Measurements from ENCODE around the gene ERMARD.

Gene ERMARD

GRCh38 chr6:169751242-169752073 is at the start of gene ERMARD, which contains the start of gene DYNLT2:
TSS of gene ERMARD (plus strand) at chr6:169751622. CDS start at chr6:169751658, 36 bp downstream.
TSS of gene DYNLT2 (minus strand) at chr6:169751572. CDS start at chr6:169751458, 114 bp downstream.
- no peaks in the 10 kb centered on the region for H4K20me1 ChIP-seq (ENCODE audit: insufficient read depth, low read length, poor library complexity, severe bottlenecking)
- H3K4me3 ChIP-seq (ENCODE audit: low read length, poor library complexity, severe bottlenecking) = peak within 1 kb of the TSS; percentile 90
- peaks cover 37% of the 10 kb centered on the region for H3K79me2 ChIP-seq (ENCODE audit: insufficient read depth, low read length)
- peak within 1 kb of the TSS; percentile 99 for H3K9ac ChIP-seq (ENCODE audit: low read depth, low read length, poor library complexity, severe bottlenecking)
- H3K27me3 ChIP-seq (ENCODE audit: insufficient read depth, low read length, poor library complexity, severe bottlenecking) = no peaks in the 10 kb centered on the region
- peak within 1 kb of the TSS; percentile 83 for H2AFZ ChIP-seq (ENCODE audit: low read length)
- no peaks in the 10 kb centered on the region for H3K36me3 ChIP-seq (ENCODE audit: insufficient read depth, low read length)
- peak within 1 kb of the TSS; percentile 97 for H3K4me2 ChIP-seq (ENCODE audit: low read depth, low read length, poor library complexity, severe bottlenecking)
- H3K9me3 ChIP-seq (ENCODE audit: insufficient read depth, low read depth, low read length) = no peaks in the 10 kb centered on the region
- H3K9me2 ChIP-seq (replicated peaks; ENCODE audit: low read depth, low read length) = no peaks in the 10 kb centered on the region
- no peaks in the 10 kb centered on the region for H3F3A ChIP-seq (ENCODE audit: low read depth)
- peaks cover 27% of the 10 kb centered on the region for H3K4me1 ChIP-seq (ENCODE audit: insufficient read depth, low read length, poor library complexity, severe bottlenecking)
- TF ChIP-seq, protein P1, sequence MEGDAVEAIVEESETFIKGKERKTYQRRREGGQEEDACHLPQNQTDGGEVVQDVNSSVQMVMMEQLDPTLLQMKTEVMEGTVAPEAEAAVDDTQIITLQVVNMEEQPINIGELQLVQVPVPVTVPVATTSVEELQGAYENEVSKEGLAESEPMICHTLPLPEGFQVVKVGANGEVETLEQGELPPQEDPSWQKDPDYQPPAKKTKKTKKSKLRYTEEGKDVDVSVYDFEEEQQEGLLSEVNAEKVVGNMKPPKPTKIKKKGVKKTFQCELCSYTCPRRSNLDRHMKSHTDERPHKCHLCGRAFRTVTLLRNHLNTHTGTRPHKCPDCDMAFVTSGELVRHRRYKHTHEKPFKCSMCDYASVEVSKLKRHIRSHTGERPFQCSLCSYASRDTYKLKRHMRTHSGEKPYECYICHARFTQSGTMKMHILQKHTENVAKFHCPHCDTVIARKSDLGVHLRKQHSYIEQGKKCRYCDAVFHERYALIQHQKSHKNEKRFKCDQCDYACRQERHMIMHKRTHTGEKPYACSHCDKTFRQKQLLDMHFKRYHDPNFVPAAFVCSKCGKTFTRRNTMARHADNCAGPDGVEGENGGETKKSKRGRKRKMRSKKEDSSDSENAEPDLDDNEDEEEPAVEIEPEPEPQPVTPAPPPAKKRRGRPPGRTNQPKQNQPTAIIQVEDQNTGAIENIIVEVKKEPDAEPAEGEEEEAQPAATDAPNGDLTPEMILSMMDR (conservative IDR thresholded peaks at IDR 0.05; ENCODE audit: low read length) = 0 out of 2 replicates have a peak, but pooled peaks have one; percentile 9
- TF ChIP-seq EZH2phosphoT487 (IDR thresholded peaks at IDR 0.05; ENCODE audit: borderline replicate concordance) = no peak

GRCh38 chr6:169701954-169702839 is 49.2 kb upstream of the ERMARD start, which contains the start of the genes C6orf120 and WDR27:
TSS of gene C6orf120 (plus strand) at chr6:169702126. CDS start at chr6:169702460, 334 bp downstream.
TSS of gene WDR27 (minus strand) at chr6:169702029. CDS start at chr6:169689005, 13,024 bp downstream.
- Histone ChIP-seq H4K20me1 (ENCODE audit: insufficient read depth, low read length, poor library complexity, severe bottlenecking) (peaks cover 11% of the 10 kb centered on the region), H3K79me2 (ENCODE audit: insufficient read depth, low read length) (peaks cover 42% of the 10 kb centered on the region), H3K4me2 (ENCODE audit: low read depth, low read length, poor library complexity, severe bottlenecking) (peak within 1 kb of the TSS; percentile 95), H3K36me3 (ENCODE audit: insufficient read depth, low read length) (peaks cover 13% of the 10 kb centered on the region; the same call in 1 of the 2 replicates), H3K9ac (ENCODE audit: low read depth, low read length, poor library complexity, severe bottlenecking) (peak within 1 kb of the TSS; percentile 94), H3K4me3 (ENCODE audit: low read length, poor library complexity, severe bottlenecking) (peak within 1 kb of the TSS; percentile 97), H3F3A (ENCODE audit: low read depth) (no peaks in the 10 kb centered on the region), H3K27me3 (ENCODE audit: insufficient read depth, low read length, poor library complexity, severe bottlenecking) (no peaks in the 10 kb centered on the region), H3K4me1 (ENCODE audit: insufficient read depth, low read length, poor library complexity, severe bottlenecking) (peaks cover 40% of the 10 kb centered on the region), H3K9me3 (ENCODE audit: insufficient read depth, low read depth, low read length) (no peaks in the 10 kb centered on the region), H2AFZ (ENCODE audit: low read length) (peak within 1 kb of the TSS; percentile 97), H3K9me2 (replicated peaks; ENCODE audit: low read depth, low read length) (no peaks in the 10 kb centered on the region)
- TF ChIP-seq EZH2phosphoT487 (IDR thresholded peaks at IDR 0.05; ENCODE audit: borderline replicate concordance) = no peak
- TF ChIP-seq, protein P1 (conservative IDR thresholded peaks at IDR 0.05; ENCODE audit: low read length) = no peak

- Histone ChIP-seq H4K20me1 (ENCODE audit: insufficient read depth, low read length, poor library complexity, severe bottlenecking) (peaks cover 11% of the 10 kb centered on the region), H3K4me2 (ENCODE audit: low read depth, low read length, poor library complexity, severe bottlenecking) (peak overlapping the region; percentile 95), H3K27me3 (ENCODE audit: insufficient read depth, low read length, poor library complexity, severe bottlenecking) (no peaks in the 10 kb centered on the region), H3K4me3 (ENCODE audit: low read length, poor library complexity, severe bottlenecking) (peak overlapping the region; percentile 97), H3K9me2 (replicated peaks; ENCODE audit: low read depth, low read length) (no peaks in the 10 kb centered on the region), H3K9me3 (ENCODE audit: insufficient read depth, low read depth, low read length) (no peaks in the 10 kb centered on the region), H3K4me1 (ENCODE audit: insufficient read depth, low read length, poor library complexity, severe bottlenecking) (peaks cover 40% of the 10 kb centered on the region), H3F3A (ENCODE audit: low read depth) (no peaks in the 10 kb centered on the region), H2AFZ (ENCODE audit: low read length) (no peak overlapping the region), H3K9ac (ENCODE audit: low read depth, low read length, poor library complexity, severe bottlenecking) (peak overlapping the region; percentile 94), H3K36me3 (ENCODE audit: insufficient read depth, low read length) (peaks cover 15% of the 10 kb centered on the region; the same call in 1 of the 2 replicates), H3K79me2 (ENCODE audit: insufficient read depth, low read length) (peaks cover 42% of the 10 kb centered on the region)
- TF ChIP-seq, protein P1 (conservative IDR thresholded peaks at IDR 0.05; ENCODE audit: low read length) = no peak
- TF ChIP-seq EZH2phosphoT487 (IDR thresholded peaks at IDR 0.05; ENCODE audit: borderline replicate concordance) = no peak
Measured at GRCh38 chr6:169702840-169703246, 48.6 kb upstream of the ERMARD start.
